ENCODE measurements around the gene MYH6.
"Not testable (repeated sequence)": the region's sequence is repeated elsewhere in the genome, so short reads cannot be mapped to it uniquely, and the experiment has no call there.

MYH6 gene

DNA sequence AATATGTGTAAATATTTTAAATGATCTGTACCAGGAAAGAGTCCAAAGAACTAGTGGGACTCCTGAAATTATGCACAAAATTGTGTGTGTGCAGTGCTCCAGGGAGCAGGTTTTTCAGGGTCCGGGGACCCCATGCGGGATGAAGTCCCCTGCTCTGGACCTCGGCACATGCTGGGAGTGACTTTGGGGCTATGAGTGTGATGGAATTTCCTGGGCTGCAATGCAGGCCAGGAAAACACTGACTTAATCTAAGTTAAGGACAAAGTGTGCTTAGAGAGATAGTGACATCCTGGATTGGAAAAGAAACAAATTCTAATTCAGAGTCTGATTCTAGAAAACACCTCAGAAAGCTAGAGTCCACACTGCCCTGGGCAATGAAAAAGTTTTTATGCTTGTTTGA, 6.2 kb upstream of the MYH6 start:
- no peak for DNase-seq (ENCODE audit: low read depth)

GRCh38 chr14:23413681-23414080, 5.6 kb upstream of the MYH6 start:
- DNase-seq (ENCODE audit: low read depth) = no peak

DNA sequence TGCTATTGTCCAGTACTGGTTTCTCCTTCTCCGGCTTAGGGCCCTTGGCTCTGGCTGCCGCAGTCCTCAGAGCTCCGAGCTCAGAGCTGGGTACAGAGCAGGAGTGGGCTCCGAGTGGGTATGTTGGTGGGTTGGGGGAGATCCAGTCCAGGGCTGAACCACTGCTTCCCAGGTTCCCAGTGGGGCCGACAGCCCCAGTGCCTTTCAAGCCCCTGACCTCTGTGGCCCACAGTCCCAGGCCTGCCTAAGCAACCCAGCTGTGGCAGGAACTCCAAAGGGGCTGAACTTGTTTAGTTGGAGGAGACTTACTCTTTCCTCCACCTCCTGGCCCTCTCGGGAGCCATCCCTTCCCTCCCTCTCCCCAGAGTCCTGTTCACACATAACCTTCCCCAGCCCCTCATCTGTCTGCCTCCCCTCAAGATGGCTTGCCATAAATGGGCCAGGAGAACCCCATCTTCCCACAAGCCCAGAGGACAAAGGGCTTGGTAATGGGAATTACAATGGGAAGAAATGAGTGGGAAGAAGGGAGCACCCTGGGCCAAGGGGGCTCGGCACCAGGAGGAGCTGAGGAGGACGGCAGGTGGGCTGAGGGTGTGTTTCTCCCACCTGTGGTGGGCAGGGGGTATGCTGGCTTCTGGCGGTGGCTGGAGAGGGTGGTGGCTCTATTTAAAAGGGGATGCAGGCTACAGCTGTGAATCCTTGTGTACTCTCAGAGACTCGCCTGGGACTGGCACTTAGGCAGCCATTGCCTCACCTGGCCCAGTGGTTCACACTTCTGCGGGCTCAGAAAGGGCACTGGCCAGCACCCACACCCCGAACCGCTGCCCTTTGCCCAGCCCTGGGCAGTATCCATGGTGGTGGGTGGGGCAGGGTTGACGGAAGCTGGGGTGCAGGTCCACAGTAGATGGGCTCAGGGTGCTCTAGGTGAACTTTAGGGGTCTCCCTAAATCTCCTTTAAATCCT, 3.8 kb upstream of the MYH6 start:
- DNase-seq (ENCODE audit: low read depth) = no peak

- no peak for DNase-seq (ENCODE audit: low read depth)
These were observed 2.0 kb upstream of the MYH6 start for GRCh38 chr14:23409966-23410635.

DNA sequence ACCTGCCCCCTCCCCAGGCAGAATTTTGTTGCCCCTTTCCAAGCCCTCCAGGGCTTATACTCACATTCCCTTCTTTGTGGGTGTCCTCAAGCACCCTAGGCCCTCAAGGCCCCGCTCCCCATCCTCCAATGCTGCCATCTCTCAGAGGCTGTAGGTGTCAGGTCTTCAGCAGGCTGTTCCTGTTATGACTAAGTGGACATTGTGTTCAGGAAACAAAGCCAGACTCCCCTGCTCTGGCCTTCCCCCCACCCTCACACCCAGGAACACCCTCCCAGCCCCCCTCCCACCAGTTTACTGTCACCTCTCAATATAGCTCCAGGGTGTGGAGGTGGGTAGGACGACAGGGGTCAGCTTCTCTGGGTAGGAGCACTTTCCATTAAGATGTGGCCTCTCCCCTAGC, 1.4 kb upstream of the MYH6 start:
- no peak for DNase-seq (ENCODE audit: low read depth)

GRCh38 chr14:23408307-23408630, 196 bp upstream of the MYH6 start:
- DNase-seq (ENCODE audit: low read depth) = no peak

GRCh38 chr14:23406725-23407355, 1.2 kb downstream of the MYH6 start:
- no peak for DNase-seq (ENCODE audit: low read depth)

DNA sequence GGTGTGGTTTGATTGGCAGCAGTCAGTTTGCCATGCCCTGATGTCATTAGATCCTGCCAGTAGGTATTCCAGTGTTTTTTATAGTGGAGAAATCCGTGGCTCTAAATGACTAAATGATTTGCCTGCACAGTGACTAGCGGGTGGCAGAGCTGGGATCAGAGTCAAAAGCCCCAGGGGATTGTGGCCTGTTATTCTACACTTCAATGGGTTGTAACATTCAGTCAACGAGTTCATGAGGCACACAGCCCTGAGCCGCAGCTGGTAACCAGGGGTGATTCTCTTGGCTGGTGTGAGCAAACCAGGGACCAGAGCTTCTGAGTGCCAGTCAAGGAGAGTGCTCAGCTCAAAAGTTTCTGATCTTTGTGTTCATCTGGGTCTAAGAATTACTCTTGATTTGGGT, 1.8 kb downstream of the MYH6 start:
- no peak for DNase-seq (ENCODE audit: low read depth)

DNA sequence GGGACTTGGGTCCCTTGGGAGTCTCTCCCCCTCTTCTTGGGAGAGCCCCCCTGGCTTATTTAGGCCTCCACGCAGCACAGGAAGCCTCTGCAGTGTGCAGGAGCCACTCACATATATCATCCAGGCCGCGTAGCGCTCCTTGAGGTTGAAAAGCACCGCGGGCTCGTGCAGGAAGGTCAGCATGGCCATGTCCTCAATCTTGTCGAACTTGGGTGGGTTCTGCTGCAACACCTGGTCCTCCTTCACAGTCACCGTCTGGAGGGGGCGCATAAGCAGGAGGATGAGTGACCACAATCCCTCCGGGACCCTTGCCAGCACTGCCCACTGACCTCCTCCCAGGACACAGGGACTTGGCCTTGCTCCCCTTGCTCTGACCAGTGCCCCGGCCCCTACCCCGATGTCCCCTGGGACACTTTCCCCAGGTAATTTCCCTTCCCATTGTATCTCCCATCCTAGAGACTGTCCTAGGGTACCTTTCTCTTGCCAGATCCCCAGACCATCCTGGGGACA, 2.5 kb downstream of the MYH6 start:
- DNase-seq (ENCODE audit: low read depth) = no peak

- no peak for DNase-seq (ENCODE audit: low read depth)
These were observed 3.0 kb downstream of the MYH6 start for GRCh38 chr14:23405096-23405495.

- DNase-seq (ENCODE audit: low read depth) = no peak
These were observed 3.7 kb downstream of the MYH6 start for GRCh38 chr14:23404331-23404900.

GRCh38 chr14:23403908-23404307, 4.2 kb downstream of the MYH6 start:
- no peak for DNase-seq (ENCODE audit: low read depth)

GRCh38 chr14:23403139-23403438, 5.0 kb downstream of the MYH6 start:
- DNase-seq (ENCODE audit: low read depth) = no peak

GRCh38 chr14:23402296-23403138, 5.6 kb downstream of the MYH6 start:
- no peak for DNase-seq (ENCODE audit: low read depth)

DNA sequence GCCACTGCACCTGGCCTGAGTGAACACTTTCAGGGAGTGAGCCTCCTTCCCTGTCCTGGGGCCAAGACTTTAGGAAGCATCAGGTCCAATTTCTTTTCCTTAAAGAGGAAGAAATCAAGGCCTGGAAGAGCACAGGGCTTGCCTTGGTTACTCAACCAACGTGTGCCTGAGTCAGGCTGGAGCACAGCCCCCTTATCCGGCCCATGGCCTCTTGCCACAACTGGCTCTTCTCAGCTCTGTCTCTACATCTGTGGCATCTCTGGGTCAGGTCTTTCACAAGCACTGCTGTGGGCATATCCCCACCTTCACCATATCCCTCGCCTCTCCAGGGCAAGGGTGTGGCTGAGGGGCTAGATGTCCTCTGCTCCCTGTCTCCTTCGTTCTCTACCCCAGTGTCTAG, 6.8 kb downstream of the MYH6 start:
- DNase-seq (ENCODE audit: low read depth) = no peak

DNA sequence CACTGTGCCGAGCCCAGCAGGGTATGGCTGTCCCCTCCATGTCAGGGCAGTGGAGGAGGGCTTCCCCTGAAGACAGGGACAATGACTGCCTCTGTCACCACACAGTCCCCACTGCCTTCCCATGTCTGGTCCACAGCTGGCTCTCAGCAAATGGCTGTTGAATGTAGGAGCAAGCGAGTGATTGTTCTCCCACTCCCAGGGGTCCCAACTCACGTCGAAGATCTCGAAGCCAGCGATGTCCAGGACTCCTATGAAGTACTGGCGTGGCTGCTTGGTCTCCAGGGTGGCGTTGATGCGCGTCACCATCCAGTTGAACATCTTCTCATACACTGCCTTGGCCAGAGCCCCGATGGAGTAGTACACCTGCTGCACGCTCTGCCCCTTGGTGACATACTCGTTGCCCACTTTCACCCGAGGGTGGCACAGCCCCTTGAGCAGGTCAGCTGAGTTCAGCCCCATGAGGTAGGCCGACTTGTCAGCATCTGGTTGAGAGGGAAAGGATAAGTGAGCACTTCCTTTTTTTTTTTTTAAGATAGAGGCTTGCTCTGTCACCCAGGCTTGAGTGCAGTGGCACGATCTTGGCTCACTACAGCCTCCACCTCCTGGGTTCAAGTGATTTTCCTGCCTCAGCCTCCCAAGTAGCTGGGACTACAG, 7.5 kb downstream of the MYH6 start:
- not testable (repeated sequence) for DNase-seq (ENCODE audit: low read depth)

DNA sequence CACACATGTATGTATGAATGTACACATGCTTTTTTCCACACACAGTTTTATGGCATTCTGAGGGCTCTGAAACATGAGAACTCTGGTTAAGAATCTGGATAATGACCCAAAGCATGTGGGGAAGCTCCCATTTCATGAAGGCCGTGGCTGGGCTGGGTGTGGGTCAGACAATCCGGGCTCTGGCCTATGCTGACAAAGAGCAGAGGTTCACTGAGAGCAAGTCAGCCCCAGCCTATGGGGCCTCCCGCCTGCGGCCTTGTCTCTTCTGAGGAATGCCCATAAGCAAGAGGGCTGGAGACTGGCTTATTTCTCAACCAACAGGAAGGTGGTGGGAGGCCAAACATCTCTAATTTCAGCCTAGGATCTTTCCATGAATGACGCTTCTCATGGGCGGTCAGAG, 8.5 kb downstream of the MYH6 start:
- DNase-seq (ENCODE audit: low read depth) = no peak

DNA sequence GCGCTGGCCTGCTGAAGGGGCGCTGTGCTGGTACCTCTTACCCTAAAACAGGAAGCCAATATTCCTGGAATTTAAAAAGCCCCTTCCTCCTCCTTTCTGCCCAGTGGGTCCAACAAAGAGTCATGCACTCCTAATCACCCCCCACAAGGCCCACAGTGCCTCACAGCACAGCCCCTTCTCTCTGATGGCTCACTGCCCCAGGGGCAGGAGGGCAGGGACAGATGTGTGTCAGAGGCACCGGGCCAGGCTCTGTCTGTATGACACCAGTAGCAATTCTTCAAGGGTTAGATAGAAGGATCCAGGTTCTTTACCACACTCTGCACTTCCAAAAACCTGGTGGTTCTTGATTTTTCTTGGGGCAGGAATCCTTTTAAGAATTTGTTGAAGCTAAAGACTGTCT, 8.9 kb downstream of the MYH6 start:
- no peak for DNase-seq (ENCODE audit: low read depth)

DNA sequence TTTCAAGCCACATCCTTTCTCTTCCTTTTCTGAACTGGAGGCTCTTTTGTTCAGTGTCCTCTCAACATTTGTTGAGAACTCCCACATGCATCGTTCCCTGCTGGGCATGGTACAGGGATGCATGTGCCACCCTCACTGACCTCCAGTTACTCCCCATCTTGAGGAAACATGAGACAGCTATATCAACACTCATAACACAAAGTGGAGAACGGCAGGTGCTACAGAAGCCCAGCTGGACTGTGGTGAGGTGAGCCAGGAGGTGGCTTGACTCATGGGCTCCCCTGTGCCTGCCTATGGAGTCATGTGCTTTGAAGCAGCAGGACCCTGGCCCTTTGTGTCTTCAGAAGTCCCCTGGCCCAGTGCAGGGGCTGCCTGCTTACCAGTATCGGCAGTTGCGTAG, 9.7 kb downstream of the MYH6 start:
- DNase-seq (ENCODE audit: low read depth) = no peak

DNA sequence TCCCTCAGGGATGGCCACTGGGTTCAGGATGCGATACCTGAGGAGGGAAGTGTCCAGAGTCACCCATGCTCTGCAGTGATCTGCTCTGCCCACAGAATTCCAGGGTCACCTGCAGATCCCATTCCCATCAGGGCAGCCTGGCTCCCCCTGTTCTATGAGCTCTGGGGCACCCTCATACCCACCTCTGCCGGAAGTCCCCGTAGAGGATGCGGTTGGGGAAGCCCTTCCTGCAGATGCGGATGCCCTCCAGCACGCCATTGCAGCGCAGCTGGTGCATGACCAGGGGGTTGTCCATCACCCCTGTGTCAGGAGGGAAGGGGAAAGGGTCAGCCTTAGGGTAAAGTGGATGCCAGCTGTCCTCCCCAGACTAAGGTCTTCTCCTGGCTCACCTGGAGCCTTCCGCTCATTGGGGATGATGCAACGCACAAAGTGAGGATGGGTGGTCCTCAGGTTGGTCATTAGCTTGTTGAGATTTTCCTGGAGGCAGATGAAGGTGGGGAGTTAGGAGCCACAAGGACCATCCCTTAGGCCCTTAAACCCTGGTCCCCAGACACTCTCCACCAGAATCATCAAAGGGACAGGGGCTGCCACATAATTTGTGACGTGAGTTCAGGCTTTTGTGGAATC, 11.2 kb downstream of the MYH6 start:
- no peak for DNase-seq (ENCODE audit: low read depth)

GRCh38 chr14:23396126-23396525, 11.9 kb downstream of the MYH6 start:
- DNase-seq (ENCODE audit: low read depth) = no peak
